NCI-H2227 (cell line): ENCODE measurements around the gene SLC51B.
"Not testable (repeated sequence)": the region's sequence is repeated elsewhere in the genome, so short reads cannot be mapped to it uniquely, and the experiment has no call there.

Experiments
- DNase-seq: peaks from one replicate; lab custom pipeline; 2025; ENCODE audit not compliant: unreplicated experiment; lab: John Stamatoyannopoulos, UW

The SLC51B gene

GRCh38 chr15:65097651-65098263 is 52.6 kb downstream of the SLC51B start:
- DNase-seq = no peak

DNA sequence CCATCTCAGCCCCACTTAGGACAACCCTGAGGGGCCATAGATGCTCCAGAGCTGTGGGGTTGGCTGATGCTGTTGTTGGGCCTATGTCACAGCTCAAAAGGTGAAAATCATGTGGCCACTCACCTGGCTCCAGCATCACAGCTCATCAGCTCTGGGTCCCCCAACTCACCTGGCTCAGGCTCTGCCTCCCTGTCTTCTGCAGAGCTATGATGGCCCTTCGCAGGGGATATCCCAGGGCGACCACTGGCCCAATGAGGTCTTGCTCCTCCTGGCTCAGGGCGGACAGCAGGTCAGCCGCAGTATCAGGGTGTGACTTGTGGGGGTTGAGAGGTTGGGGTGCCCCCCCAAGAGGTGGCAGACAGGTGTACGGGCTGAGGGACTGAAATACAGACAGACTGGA is 54.1 kb downstream of the SLC51B start:
- DNase-seq = no peak

GRCh38 chr15:65099801-65100200 is 54.6 kb downstream of the SLC51B start:
- DNase-seq = not testable (repeated sequence)

GRCh38 chr15:65100442-65100841 is 55.3 kb downstream of the SLC51B start:
- DNase-seq = no peak

- DNase-seq = peak; percentile 49
Measured at GRCh38 chr15:65101411-65101890, 56.3 kb downstream of the SLC51B start.

GRCh38 chr15:65101891-65102708 is 56.9 kb downstream of the SLC51B start:
- DNase-seq = no peak

GRCh38 chr15:65102912-65103311 is 57.7 kb downstream of the SLC51B start:
- no peak for DNase-seq
